HFFc6 (cell line): ENCODE measurements around the gene ZNF429. TPM values are rescaled to one million over a fixed set of nuclear protein-coding genes. Genes with fewer than 3 reads are reported as not detected.

Experiments used
- DNase-seq: peaks from one replicate; pipeline ENCODE4 v3.0.0-alpha.2; 2018
- H3K27ac Mint-ChIP-seq: 2 replicates; pipeline ENCODE4 v1.8.0; 2020; ENCODE audit warnings: mild to moderate bottlenecking, mixed read lengths
- H3K27me3 Mint-ChIP-seq: 2 replicates; pipeline ENCODE4 v1.8.0; 2021; ENCODE audit warnings: mild to moderate bottlenecking, moderate library complexity, mixed read lengths; ENCODE audit not compliant: insufficient read depth
- H3K36me3 Mint-ChIP-seq: 2 replicates; pipeline ENCODE4 v1.8.0; 2021; ENCODE audit warnings: low read depth, mixed read lengths
- H3K4me1 Mint-ChIP-seq: 2 replicates; pipeline ENCODE4 v1.8.0; 2020; ENCODE audit warnings: low read depth, mixed read lengths
- H3K4me3 Mint-ChIP-seq: 2 replicates; pipeline ENCODE4 v1.8.0; 2020; ENCODE audit warnings: mild to moderate bottlenecking, moderate library complexity, mixed read lengths
- H3K9me3 Mint-ChIP-seq: 2 replicates; pipeline ENCODE4 v1.8.0; 2020; ENCODE audit warnings: mild to moderate bottlenecking, mixed read lengths
- total RNA-seq, 6 experiments: library from RNA; stranded (reverse); fragmentation: NEBNext Ultra II Directional; extraction: Animal tissue kit (Norgen Biotek cat#: 25700); gene quantifications; 2 replicates in 1 of 6; 3 replicates in 5 of 6; pipeline ENCODE4 v1.2.3, GENCODE V29; 2021
- TF ChIP-seq, protein P1 (sequence below): fragments of 200-600 bp; sonication (generic); IDR thresholded peaks from 2 replicates; pipeline ENCODE4 v1.5.0; 2021; ENCODE audit warnings: antibody characterized with exemption, mild to moderate bottlenecking

The ZNF429 gene
- total RNA-seq, 6 experiments from 2014 or later, result 5.4 to 7.6 (median 6.7) TPM

GRCh38 chr19:21568816-21569493 lies 63.6 kb downstream of the ZNF429 start:
- H3K4me3 Mint-ChIP-seq, result peak overlapping the region; percentile 88
- H3K9me3 Mint-ChIP-seq, result peaks cover 56% of the 10 kb centered on the region
- H3K4me1 Mint-ChIP-seq, result no peaks in the 10 kb centered on the region
- peaks cover 6% of the 10 kb centered on the region; the same call in 1 of the 2 replicates for H3K36me3 Mint-ChIP-seq
- peak overlapping the region; percentile 68 for H3K27ac Mint-ChIP-seq
- peak; percentile 41 for DNase-seq
- no peaks in the 10 kb centered on the region; the same call in 1 of the 2 replicates for H3K27me3 Mint-ChIP-seq
- TF ChIP-seq, protein P1, sequence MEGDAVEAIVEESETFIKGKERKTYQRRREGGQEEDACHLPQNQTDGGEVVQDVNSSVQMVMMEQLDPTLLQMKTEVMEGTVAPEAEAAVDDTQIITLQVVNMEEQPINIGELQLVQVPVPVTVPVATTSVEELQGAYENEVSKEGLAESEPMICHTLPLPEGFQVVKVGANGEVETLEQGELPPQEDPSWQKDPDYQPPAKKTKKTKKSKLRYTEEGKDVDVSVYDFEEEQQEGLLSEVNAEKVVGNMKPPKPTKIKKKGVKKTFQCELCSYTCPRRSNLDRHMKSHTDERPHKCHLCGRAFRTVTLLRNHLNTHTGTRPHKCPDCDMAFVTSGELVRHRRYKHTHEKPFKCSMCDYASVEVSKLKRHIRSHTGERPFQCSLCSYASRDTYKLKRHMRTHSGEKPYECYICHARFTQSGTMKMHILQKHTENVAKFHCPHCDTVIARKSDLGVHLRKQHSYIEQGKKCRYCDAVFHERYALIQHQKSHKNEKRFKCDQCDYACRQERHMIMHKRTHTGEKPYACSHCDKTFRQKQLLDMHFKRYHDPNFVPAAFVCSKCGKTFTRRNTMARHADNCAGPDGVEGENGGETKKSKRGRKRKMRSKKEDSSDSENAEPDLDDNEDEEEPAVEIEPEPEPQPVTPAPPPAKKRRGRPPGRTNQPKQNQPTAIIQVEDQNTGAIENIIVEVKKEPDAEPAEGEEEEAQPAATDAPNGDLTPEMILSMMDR, result no peak

DNA sequence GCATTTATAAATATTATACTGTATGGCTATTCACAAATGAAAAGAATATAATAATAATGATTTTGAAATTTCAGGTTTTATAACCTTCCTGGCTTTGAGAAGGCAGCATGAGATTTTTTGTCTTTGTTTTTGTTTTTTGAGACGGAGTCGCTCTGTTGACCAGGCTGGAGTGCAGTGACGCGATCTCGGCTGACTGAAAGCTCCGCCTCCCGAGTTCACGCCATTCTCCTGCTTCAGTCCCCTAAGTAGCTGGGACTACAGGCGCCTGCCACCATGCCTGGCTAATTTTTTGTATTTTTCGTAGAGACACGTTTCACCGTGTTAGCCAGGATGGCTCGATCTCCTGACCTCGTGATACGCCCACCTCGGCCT lies 64.1 kb downstream of the ZNF429 start:
- Mint-ChIP-seq H3K4me3 (peak overlapping the region; percentile 62; the same call in 1 of the 2 replicates), H3K4me1 (no peaks in the 10 kb centered on the region), H3K36me3 (peaks cover 6% of the 10 kb centered on the region; the same call in 1 of the 2 replicates), H3K9me3 (peaks cover 55% of the 10 kb centered on the region), H3K27me3 (no peaks in the 10 kb centered on the region; the same call in 1 of the 2 replicates), H3K27ac (no peak overlapping the region; the same call in 1 of the 2 replicates)
- TF ChIP-seq, protein P1, result no peak
- DNase-seq, result no peak

DNA sequence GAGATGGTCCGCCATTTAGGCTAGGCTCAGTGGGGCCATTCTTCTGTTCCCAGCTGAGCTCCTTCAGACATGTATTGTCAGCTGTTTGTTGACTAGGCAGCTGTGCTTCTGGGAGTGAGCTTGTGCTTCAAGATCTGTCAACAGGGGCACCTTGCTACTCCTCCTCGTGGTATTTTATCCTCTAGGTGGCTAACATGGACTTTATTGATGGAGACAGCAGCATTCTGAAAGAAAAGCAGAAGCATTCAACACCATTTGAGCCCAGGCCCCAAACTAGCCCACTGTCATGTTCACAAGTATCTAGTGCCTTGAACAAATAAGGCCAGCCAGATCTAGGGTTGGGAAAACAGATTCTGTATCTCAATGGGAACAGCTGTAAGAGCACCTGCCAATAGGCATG lies 65.9 kb downstream of the ZNF429 start:
- DNase-seq, result no peak
- H3K4me1 Mint-ChIP-seq, result no peaks in the 10 kb centered on the region
- no peak overlapping the region for H3K4me3 Mint-ChIP-seq
- TF ChIP-seq, protein P1, result no peak
- H3K9me3 Mint-ChIP-seq, result peaks cover 57% of the 10 kb centered on the region
- no peak overlapping the region for H3K27ac Mint-ChIP-seq
- H3K27me3 Mint-ChIP-seq, result no peaks in the 10 kb centered on the region; the same call in 1 of the 2 replicates
- H3K36me3 Mint-ChIP-seq, result peaks cover 10% of the 10 kb centered on the region

DNA sequence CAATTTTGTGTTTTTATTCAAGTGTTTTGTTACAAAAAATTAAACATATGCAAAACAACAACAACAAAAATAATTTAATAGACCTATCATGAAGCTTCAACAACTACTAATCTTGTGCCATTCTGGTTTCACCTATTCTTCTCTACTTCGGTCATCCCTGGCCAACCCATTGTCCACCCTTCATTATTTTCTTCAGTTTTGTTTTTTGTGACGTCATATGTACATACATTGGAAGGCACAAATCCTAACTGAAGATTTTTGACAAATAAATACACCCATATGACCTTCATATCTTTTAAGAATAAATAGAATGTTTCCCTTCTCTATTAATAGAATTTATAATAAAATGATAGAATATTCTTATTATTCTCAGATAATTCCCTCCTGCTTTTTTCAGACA lies 69.2 kb downstream of the ZNF429 start:
- Mint-ChIP-seq H3K4me1 (no peaks in the 10 kb centered on the region), H3K27ac (no peak overlapping the region), H3K9me3 (peaks cover 54% of the 10 kb centered on the region), H3K4me3 (no peak overlapping the region), H3K36me3 (peaks cover 6% of the 10 kb centered on the region), H3K27me3 (no peaks in the 10 kb centered on the region)
- TF ChIP-seq, protein P1, result no peak
- DNase-seq, result no peak

GRCh38 chr19:21576481-21576880 lies 71.1 kb downstream of the ZNF429 start:
- DNase-seq, result no peak
- peaks cover 6% of the 10 kb centered on the region for H3K36me3 Mint-ChIP-seq
- peaks cover 54% of the 10 kb centered on the region for H3K9me3 Mint-ChIP-seq
- H3K27me3 Mint-ChIP-seq, result no peaks in the 10 kb centered on the region
- no peak overlapping the region for H3K27ac Mint-ChIP-seq
- H3K4me3 Mint-ChIP-seq, result no peak overlapping the region
- TF ChIP-seq, protein P1, result no peak
- no peaks in the 10 kb centered on the region for H3K4me1 Mint-ChIP-seq
